ENCODE data around the gene SNRPD3. TPM values are rescaled to one million over a fixed set of nuclear protein-coding genes. Genes with fewer than 3 reads are reported as not detected.
A peak's percentile ranks its signal among the peaks of the same experiment; 100 is the strongest.

Gene SNRPD3
- total and polyA plus RNA-seq, 2 donors (not counting 3 experiments of a cell fraction or from before 2014, with no cell fraction given) = 121 to 253 TPM

DNA sequence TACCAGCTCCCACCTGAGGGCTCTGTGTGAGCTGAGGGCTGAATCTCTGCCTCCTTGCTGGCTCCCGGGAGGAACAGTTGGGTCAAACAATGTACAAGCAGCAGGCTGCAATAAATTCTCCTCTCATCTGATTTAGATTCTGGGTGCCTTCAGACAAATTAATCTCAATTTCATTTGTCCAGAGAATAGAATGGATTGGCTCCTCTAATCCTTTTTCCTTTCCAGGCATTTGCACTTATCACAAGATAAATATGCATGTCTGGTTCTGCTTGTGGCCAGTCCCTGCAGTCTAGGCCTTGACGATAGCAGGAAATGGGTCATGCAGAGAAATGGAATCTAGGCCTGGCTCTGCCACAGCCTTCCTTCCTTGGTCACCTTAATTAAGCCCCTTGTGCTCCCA, 31.9 kb upstream of the SNRPD3 start:
- ChIA-PET CTCF (interaction anchor here (0.8 to 2.5 kb wide), 9 partner anchors 11 to 248 kb away, joined by 3 to 8 read pairs (median 3); no protein-coding TSS in a partner anchor), POLR2A (no interaction called here)
- DNase-seq (ENCODE audit: low read depth, low spot score) (peak; percentile 45), FAIRE-seq (peak; percentile 73)
- no peaks in the 10 kb centered on the region for H4K20me1 ChIP-seq (replicated peaks; ENCODE audit: control insufficient read depth, extremely low read depth, insufficient read depth, low read length)
- peaks cover 9% of the 10 kb centered on the region for H3K4me1 ChIP-seq (ENCODE audit: control insufficient read depth, extremely low read depth, insufficient read depth, low read length)
- intact Hi-C loops (cut with micrococcal nuclease) = loop anchor here (2.0 to 10.0 kb wide), 2 partner anchors 253 to 339 kb away; partner anchors contain the start of genes SPECC1L and SUSD2
- H3K9ac ChIP-seq (replicated peaks; ENCODE audit: extremely low read depth, insufficient read depth, low read length) = no peak overlapping the region
- no peaks in the 10 kb centered on the region for H3K27me3 ChIP-seq (ENCODE audit: control insufficient read depth in 2 of 2, insufficient read depth in 2 of 2, low read length in 2 of 2)
- H3K79me2 ChIP-seq (ENCODE audit: control insufficient read depth, insufficient read depth, low read length) = no peaks in the 10 kb centered on the region
- H3K4me2 ChIP-seq (ENCODE audit: insufficient read depth, low read length) = no peak overlapping the region
- no peak overlapping the region for H3K4me3 ChIP-seq (replicated peaks in 1 of 3; ENCODE audit: insufficient read depth in 1 of 3, low read depth in 1 of 3, low read length in 3 of 3)
- no peaks in the 10 kb centered on the region for H3K9me3 ChIP-seq (replicated peaks; ENCODE audit: control insufficient read depth, insufficient read depth, low read length)
- H3K36me3 ChIP-seq (ENCODE audit: control insufficient read depth in 2 of 2, extremely low read depth in 1 of 2, insufficient read depth in 2 of 2, low read length in 2 of 2) = no peaks in the 10 kb centered on the region
- peak overlapping the region; percentile 83 for H2AFZ ChIP-seq (ENCODE audit: low read depth, low read length)
- no TSS peak for BruUV-seq (replicated peaks)
- H3K9me1 ChIP-seq (replicated peaks; ENCODE audit: control insufficient read depth, extremely low read depth, insufficient read depth, low read length) = no peaks in the 10 kb centered on the region
- peak overlapping the region; percentile 52 for H3K27ac ChIP-seq (ENCODE audit: insufficient read depth, low read depth, low read length)
- dilution Hi-C loops (cut with MboI; ENCODE audit: extremely low pct_ligation_motif_present, low sequenced_read_pairs) = no loop called here
- TF ChIP-seq MYC (IDR thresholded peaks at IDR 0.05; ENCODE audit: low read depth, low read length) (no peak), GATA2 (IDR thresholded peaks at IDR 0.05; ENCODE audit: insufficient read depth, insufficient read length, low read depth, low read length) (peak; percentile 11), POLR2AphosphoS5 (IDR thresholded peaks at IDR 0.05; ENCODE audit: insufficient read depth, low read depth, low read length) (no peak)
- TF ChIP-seq, protein P1, sequence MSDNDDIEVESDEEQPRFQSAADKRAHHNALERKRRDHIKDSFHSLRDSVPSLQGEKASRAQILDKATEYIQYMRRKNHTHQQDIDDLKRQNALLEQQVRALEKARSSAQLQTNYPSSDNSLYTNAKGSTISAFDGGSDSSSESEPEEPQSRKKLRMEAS (IDR thresholded peaks at IDR 0.05; ENCODE audit: insufficient read depth, insufficient read length) = no peak

- POLR2A ChIA-PET = no interaction called here
- Histone ChIP-seq H3K27me3 (ENCODE audit: control insufficient read depth in 2 of 2, insufficient read depth in 2 of 2, low read length in 2 of 2) (no peaks in the 10 kb centered on the region), H3K79me2 (ENCODE audit: control insufficient read depth, insufficient read depth, low read length) (no peaks in the 10 kb centered on the region), H3K4me3 (replicated peaks in 1 of 3; ENCODE audit: insufficient read depth in 1 of 3, low read depth in 1 of 3, low read length in 3 of 3) (no peak overlapping the region), H3K27ac (ENCODE audit: insufficient read depth, low read depth, low read length) (no peak overlapping the region), H3K9me1 (replicated peaks; ENCODE audit: control insufficient read depth, extremely low read depth, insufficient read depth, low read length) (no peaks in the 10 kb centered on the region), H4K20me1 (replicated peaks; ENCODE audit: control insufficient read depth, extremely low read depth, insufficient read depth, low read length) (no peaks in the 10 kb centered on the region), H3K36me3 (ENCODE audit: control insufficient read depth in 2 of 2, extremely low read depth in 1 of 2, insufficient read depth in 2 of 2, low read length in 2 of 2) (no peaks in the 10 kb centered on the region), H3K4me2 (ENCODE audit: insufficient read depth, low read length) (no peak overlapping the region), H2AFZ (ENCODE audit: low read depth, low read length) (peak overlapping the region; percentile 23), H3K4me1 (ENCODE audit: control insufficient read depth, extremely low read depth, insufficient read depth, low read length) (peaks cover 9% of the 10 kb centered on the region), H3K9ac (replicated peaks; ENCODE audit: extremely low read depth, insufficient read depth, low read length) (no peak overlapping the region), H3K9me3 (replicated peaks; ENCODE audit: control insufficient read depth, insufficient read depth, low read length) (no peaks in the 10 kb centered on the region)
- no TSS peak for BruUV-seq (replicated peaks)
- intact Hi-C loops (cut with micrococcal nuclease) (loop anchor here (1.0 to 10.0 kb wide), 5 partner anchors 22 to 341 kb away; partner anchors contain the start of genes SPECC1L and SUSD2), dilution Hi-C loops (cut with MboI; ENCODE audit: extremely low pct_ligation_motif_present, low sequenced_read_pairs) (no loop called here)
- CTCF ChIA-PET = interaction anchor here (0.8 to 2.1 kb wide), 7 partner anchors 10 to 199 kb away, joined by 3 to 6 read pairs (median 4); no protein-coding TSS in a partner anchor
- DNase-seq (ENCODE audit: low read depth, low spot score) = peak; percentile 72
- FAIRE-seq = peak; percentile 74
- TF ChIP-seq, protein P1 (IDR thresholded peaks at IDR 0.05; ENCODE audit: insufficient read depth, insufficient read length) = no peak
- TF ChIP-seq JUN (IDR thresholded peaks at IDR 0.05; ENCODE audit: borderline replicate concordance, insufficient read depth, insufficient read length, low read depth) (peak; percentile 42), FOS (IDR thresholded peaks at IDR 0.05; ENCODE audit: borderline replicate concordance, insufficient read depth, low read length) (peak; percentile 52)
- TF ChIP-seq, protein P2, sequence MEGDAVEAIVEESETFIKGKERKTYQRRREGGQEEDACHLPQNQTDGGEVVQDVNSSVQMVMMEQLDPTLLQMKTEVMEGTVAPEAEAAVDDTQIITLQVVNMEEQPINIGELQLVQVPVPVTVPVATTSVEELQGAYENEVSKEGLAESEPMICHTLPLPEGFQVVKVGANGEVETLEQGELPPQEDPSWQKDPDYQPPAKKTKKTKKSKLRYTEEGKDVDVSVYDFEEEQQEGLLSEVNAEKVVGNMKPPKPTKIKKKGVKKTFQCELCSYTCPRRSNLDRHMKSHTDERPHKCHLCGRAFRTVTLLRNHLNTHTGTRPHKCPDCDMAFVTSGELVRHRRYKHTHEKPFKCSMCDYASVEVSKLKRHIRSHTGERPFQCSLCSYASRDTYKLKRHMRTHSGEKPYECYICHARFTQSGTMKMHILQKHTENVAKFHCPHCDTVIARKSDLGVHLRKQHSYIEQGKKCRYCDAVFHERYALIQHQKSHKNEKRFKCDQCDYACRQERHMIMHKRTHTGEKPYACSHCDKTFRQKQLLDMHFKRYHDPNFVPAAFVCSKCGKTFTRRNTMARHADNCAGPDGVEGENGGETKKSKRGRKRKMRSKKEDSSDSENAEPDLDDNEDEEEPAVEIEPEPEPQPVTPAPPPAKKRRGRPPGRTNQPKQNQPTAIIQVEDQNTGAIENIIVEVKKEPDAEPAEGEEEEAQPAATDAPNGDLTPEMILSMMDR (IDR thresholded peaks at IDR 0.05; ENCODE audit: extremely low read depth in 1 of 2, insufficient read depth in 1 of 2, low read depth in 1 of 2, low read length in 2 of 2) = peak; percentile 84 to 89
Measured at GRCh38 chr22:24525416-24526037, 30.3 kb upstream of the SNRPD3 start.

All from endothelial cell of umbilical vein (primary cell).